Liver (tissue), 9 donors: ENCODE data around the gene DPPA3. TPM values are rescaled to one million over a fixed set of nuclear protein-coding genes. Genes with fewer than 3 reads are reported as not detected.

Source experiments
- DNase-seq: peaks from one replicate; pipeline ENCODE4 v3.0.0-alpha.2; 2017; ENCODE audit warnings: low spot score
- H3K27ac ChIP-seq, 2 donors: one replicate each; pipeline ENCODE4 v1.7.0; 2013; ENCODE audit warnings: inconsistent platforms in 2 of 2, low read length in 2 of 2, control low read depth in 1 of 2, low read depth in 1 of 2, mild to moderate bottlenecking in 1 of 2
- H3K27me3 ChIP-seq, 4 donors: one replicate each; pipeline versions ENCODE4 v1.6.1 to v1.7.0; 2013; ENCODE audit warnings: low read length in 3 of 4, inconsistent platforms in 1 of 4, mild to moderate bottlenecking in 1 of 4, moderate library complexity in 1 of 4; ENCODE audit not compliant: control insufficient read depth in 4 of 4, insufficient read depth in 4 of 4
- H3K36me3 ChIP-seq, 4 donors: one replicate each; pipeline versions ENCODE4 v1.6.1 to v1.7.0; 2013; ENCODE audit warnings: low read length in 3 of 4, mild to moderate bottlenecking in 3 of 4, low read depth in 1 of 4, moderate library complexity in 1 of 4; ENCODE audit not compliant: control insufficient read depth in 4 of 4, insufficient read depth in 3 of 4
- H3K4me1 ChIP-seq, 4 donors: one replicate each; pipeline versions ENCODE4 v1.6.1 to v1.7.0; 2013; ENCODE audit warnings: low read length in 3 of 4, mild to moderate bottlenecking in 3 of 4, moderate library complexity in 1 of 4; ENCODE audit not compliant: control insufficient read depth in 4 of 4, insufficient read depth in 4 of 4
- H3K4me3 ChIP-seq, 3 donors: one replicate each; pipeline versions ENCODE4 v1.6.1 to v1.7.0; 2013; ENCODE audit warnings: low read length in 3 of 3, control low read depth in 1 of 3, low read depth in 1 of 3, mild to moderate bottlenecking in 1 of 3
- H3K9ac ChIP-seq, 2 donors: one replicate each; pipeline ENCODE4 v1.7.0; 2013; ENCODE audit warnings: low read length in 2 of 2, mild to moderate bottlenecking in 2 of 2, moderate library complexity in 2 of 2, control low read depth in 1 of 2, low read depth in 1 of 2
- H3K9me3 ChIP-seq, 4 donors: one replicate each; pipeline versions ENCODE4 v1.6.1 to v1.7.0; 2013; ENCODE audit warnings: low read length in 3 of 4; ENCODE audit not compliant: control insufficient read depth in 4 of 4
- CTCF ChIP-seq: fragments of 150-350 bp; IDR thresholded peaks from 2 replicates; pipeline ENCODE4 v1.5.1; 2017; ENCODE audit warnings: improper control_type of control experiment, low read depth, low read length; ENCODE audit not compliant: missing input control
- EGR1 ChIP-seq, 2 donors: IDR thresholded peaks; 2 replicates each; pipeline ENCODE4 v1.6.1; 2016 to 2018; ENCODE audit warnings: antibody characterized with exemption in 2 of 2, low read depth in 2 of 2
- FOXA1 ChIP-seq: IDR thresholded peaks from 2 replicates; pipeline ENCODE4 v1.6.1; 2016; ENCODE audit warnings: antibody characterized with exemption
- FOXA2 ChIP-seq: IDR thresholded peaks from 2 replicates; pipeline ENCODE4 v1.6.1; 2016; ENCODE audit warnings: antibody characterized with exemption
- HNF4G ChIP-seq: IDR thresholded peaks from 2 replicates; pipeline ENCODE4 v1.6.1; 2016; ENCODE audit warnings: antibody characterized with exemption
- JUND ChIP-seq, 2 donors: IDR thresholded peaks; 2 replicates each; pipeline ENCODE4 v1.6.1; 2016; ENCODE audit warnings: antibody characterized with exemption in 2 of 2
- NR2F2 ChIP-seq: IDR thresholded peaks from 2 replicates; pipeline ENCODE4 v1.6.1; 2016; ENCODE audit warnings: antibody characterized with exemption
- REST ChIP-seq: IDR thresholded peaks from 2 replicates; pipeline ENCODE4 v1.6.1; 2016; ENCODE audit warnings: antibody characterized with exemption, mild to moderate bottlenecking
- RXRA ChIP-seq, 2 donors: IDR thresholded peaks; 2 replicates each; pipeline ENCODE4 v1.6.1; 2017 to 2018; ENCODE audit warnings: antibody characterized with exemption in 2 of 2, mild to moderate bottlenecking in 1 of 2
- SP1 ChIP-seq: IDR thresholded peaks from 2 replicates; pipeline ENCODE4 v1.6.1; 2018; ENCODE audit warnings: antibody characterized with exemption, mild to moderate bottlenecking
- YY1 ChIP-seq: IDR thresholded peaks from 2 replicates; pipeline ENCODE4 v1.6.1; 2016; ENCODE audit warnings: antibody characterized with exemption, mild to moderate bottlenecking
- WGBS: extraction: QIAGEN DNeasy Blood & Tissue Kit; methylation state at CpG from one replicate; pipeline ENCODE4 v1.1.7; 2013; 5-methylcytosine and 5-hydroxymethylcytosine counted together
- polyA plus RNA-seq, 2 donors: library from polyadenylated mRNA; stranded (reverse) in 1 of 2; unstranded in 1 of 2; fragments of 200-250 nt in 1 of 2; fragments of >200 nt in 1 of 2; fragmentation: Nextera tagmentation in 1 of 2; extraction: Ambion mirVana in 1 of 2; gene quantifications; one replicate each; pipeline versions ENCODE4 v1.2.1 to v1.2.3, GENCODE V29; 2013 to 2015
- total RNA-seq, 2 donors: library from RNA; depleted of rRNA; stranded (reverse); fragments of >200 nt; gene quantifications; one replicate each; pipeline ENCODE4 v1.2.3, GENCODE V29; 2014
- TF ChIP-seq, protein P1 (sequence below): IDR thresholded peaks from 2 replicates; pipeline ENCODE4 v1.6.1; 2016; ENCODE audit warnings: antibody characterized with exemption
- TF ChIP-seq, protein P2 (sequence below): IDR thresholded peaks from 2 replicates; pipeline ENCODE4 v1.6.1; 2016; ENCODE audit warnings: antibody characterized with exemption
- donor health status: healthy.
- donor health status: healthy.
- donor health status: healthy.
- donor health status: healthy.
- donor health status: healthy.

The DPPA3 gene
- total and polyA plus RNA-seq, 4 donors = not detected

DNA sequence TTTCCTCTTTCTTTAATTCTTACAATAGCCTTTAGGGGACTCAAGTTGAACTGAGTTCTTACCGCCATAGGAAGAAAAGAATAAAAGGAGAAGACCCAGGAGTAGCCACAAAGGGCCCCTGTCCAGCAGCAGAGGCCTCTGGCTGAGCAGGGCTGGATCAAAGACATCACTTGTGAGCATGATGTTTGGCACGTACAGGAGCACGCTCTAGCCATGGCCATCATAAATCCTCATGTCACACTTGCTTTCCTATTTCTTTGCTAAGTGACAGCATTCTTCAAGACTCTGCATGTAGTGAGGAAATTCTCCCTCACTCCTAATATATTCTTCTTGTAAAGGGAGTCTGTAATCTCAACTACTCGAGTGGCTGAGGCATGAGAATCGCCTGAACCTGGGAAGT, 20.3 kb downstream of the DPPA3 start:
- 59% methylated on average over 5 of the region's 5 CpGs for WGBS

GRCh38 chr12:7732993-7733392, 21.8 kb downstream of the DPPA3 start:
- no peak for DNase-seq
- H3K9me3 ChIP-seq = peaks cover 0 to under 1% (median 0%) of the 10 kb centered on the region in 4 donors
- TF ChIP-seq JUND (IDR thresholded peaks at IDR 0.05) = no peak
- TF ChIP-seq YY1 = no peak
- TF ChIP-seq SP1 = no peak
- no peak for TF ChIP-seq CTCF
- no peak for TF ChIP-seq RXRA (IDR thresholded peaks at IDR 0.05)
- TF ChIP-seq EGR1 (IDR thresholded peaks at IDR 0.05; ENCODE audit: low read depth in 2 of 2) = no peak
- no peak for TF ChIP-seq FOXA2
- TF ChIP-seq REST = no peak
- TF ChIP-seq NR2F2 = no peak
- TF ChIP-seq, protein P1, sequence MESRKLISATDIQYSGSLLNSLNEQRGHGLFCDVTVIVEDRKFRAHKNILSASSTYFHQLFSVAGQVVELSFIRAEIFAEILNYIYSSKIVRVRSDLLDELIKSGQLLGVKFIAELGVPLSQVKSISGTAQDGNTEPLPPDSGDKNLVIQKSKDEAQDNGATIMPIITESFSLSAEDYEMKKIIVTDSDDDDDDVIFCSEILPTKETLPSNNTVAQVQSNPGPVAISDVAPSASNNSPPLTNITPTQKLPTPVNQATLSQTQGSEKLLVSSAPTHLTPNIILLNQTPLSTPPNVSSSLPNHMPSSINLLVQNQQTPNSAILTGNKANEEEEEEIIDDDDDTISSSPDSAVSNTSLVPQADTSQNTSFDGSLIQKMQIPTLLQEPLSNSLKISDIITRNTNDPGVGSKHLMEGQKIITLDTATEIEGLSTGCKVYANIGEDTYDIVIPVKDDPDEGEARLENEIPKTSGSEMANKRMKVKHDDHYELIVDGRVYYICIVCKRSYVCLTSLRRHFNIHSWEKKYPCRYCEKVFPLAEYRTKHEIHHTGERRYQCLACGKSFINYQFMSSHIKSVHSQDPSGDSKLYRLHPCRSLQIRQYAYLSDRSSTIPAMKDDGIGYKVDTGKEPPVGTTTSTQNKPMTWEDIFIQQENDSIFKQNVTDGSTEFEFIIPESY = no peak
- TF ChIP-seq, protein P2, sequence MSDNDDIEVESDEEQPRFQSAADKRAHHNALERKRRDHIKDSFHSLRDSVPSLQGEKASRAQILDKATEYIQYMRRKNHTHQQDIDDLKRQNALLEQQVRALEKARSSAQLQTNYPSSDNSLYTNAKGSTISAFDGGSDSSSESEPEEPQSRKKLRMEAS = no peak
- no peak for TF ChIP-seq FOXA1
- 66% methylated on average over 3 of the region's 3 CpGs for WGBS
- no peak overlapping the region for H3K4me3 ChIP-seq
- H3K27me3 ChIP-seq = no peaks in the 10 kb centered on the region
- H3K9ac ChIP-seq = no peak overlapping the region
- H3K27ac ChIP-seq = no peak overlapping the region
- H3K36me3 ChIP-seq = no peaks in the 10 kb centered on the region
- no peaks in the 10 kb centered on the region for H3K4me1 ChIP-seq

More for the DNA sequence above, 20.3 kb downstream of the DPPA3 start:
- H3K27ac ChIP-seq = no peak overlapping the region
- no peak overlapping the region for H3K4me3 ChIP-seq
- peaks cover 0 to 3% (median 0%) of the 10 kb centered on the region in 4 donors for H3K27me3 ChIP-seq
- no peak for TF ChIP-seq HNF4G
- H3K9me3 ChIP-seq = peaks cover 0 to 3% (median 0%) of the 10 kb centered on the region in 4 donors
- H3K36me3 ChIP-seq = no peaks in the 10 kb centered on the region
- H3K9ac ChIP-seq = no peak overlapping the region
- H3K4me1 ChIP-seq = no peaks in the 10 kb centered on the region
- no peak for DNase-seq
